NB4 (cell line): Measurements from ENCODE around the gene ZNF516.

Source experiments
- DNase-seq: peaks from one replicate; pipeline ENCODE4 v3.0.0; 2010; ENCODE audit warnings: low read depth
- H3K4me3 ChIP-seq: one replicate; pipeline ENCODE4 v1.5.1; 2011; ENCODE audit warnings: mild to moderate bottlenecking, low read depth, low read length, moderate library complexity
- CTCF ChIP-seq: IDR thresholded peaks from one replicate; pipeline ENCODE4 v1.5.1; 2012; ENCODE audit warnings: low read depth, low read length
- MAX ChIP-seq: IDR thresholded peaks from 2 replicates; pipeline ENCODE4 v1.6.1; 2011; ENCODE audit warnings: low read depth, low read length
- MYC ChIP-seq: IDR thresholded peaks from 2 replicates; pipeline ENCODE4 v1.6.1; 2011; ENCODE audit warnings: low read depth, low read length
- POLR2A ChIP-seq: IDR thresholded peaks from 2 replicates; pipeline ENCODE4 v1.6.1; 2011; ENCODE audit warnings: mild to moderate bottlenecking; ENCODE audit not compliant: insufficient read length; ENCODE audit errors: extremely low read depth

Gene ZNF516

GRCh38 chr18:76465630-76466409, 29.2 kb downstream of the ZNF516 start:
- peak; percentile 49 for DNase-seq
- TF ChIP-seq CTCF (no peak), MYC (no peak), MAX (no peak), POLR2A (no peak)
- no peak overlapping the region for H3K4me3 ChIP-seq

- H3K4me3 ChIP-seq: no peak overlapping the region
- TF ChIP-seq MAX (no peak), MYC (no peak), CTCF (no peak), POLR2A (no peak)
- DNase-seq: no peak
These were observed 30.5 kb downstream of the ZNF516 start for GRCh38 chr18:76464281-76465259.

- DNase-seq: no peak
- no peak overlapping the region for H3K4me3 ChIP-seq
- TF ChIP-seq MYC (no peak), POLR2A (no peak), MAX (no peak), CTCF (no peak)
These were observed 31.2 kb downstream of the ZNF516 start for GRCh38 chr18:76463872-76464271.

GRCh38 chr18:76463358-76463757, 31.7 kb downstream of the ZNF516 start:
- no peak for TF ChIP-seq CTCF
- no peak for TF ChIP-seq POLR2A
- no peak for TF ChIP-seq MYC
- TF ChIP-seq MAX: no peak
- H3K4me3 ChIP-seq: no peak overlapping the region
- DNase-seq: no peak

GRCh38 chr18:76462326-76462694, 32.7 kb downstream of the ZNF516 start:
- TF ChIP-seq MYC (no peak), MAX (no peak), CTCF (no peak), POLR2A (no peak)

More at GRCh38 chr18:76462326-76462694, 32.7 kb downstream of the ZNF516 start:
- H3K4me3 ChIP-seq: no peak overlapping the region
- DNase-seq: no peak
